Endothelial cell of umbilical vein (primary cell): ENCODE data around the gene PSTK. TPM values are rescaled to one million over a fixed set of nuclear protein-coding genes. Genes with fewer than 3 reads are reported as not detected.

ENCODE experiments used
- BruUV-seq: library from RNA; stranded (reverse); fragments of 400-500 nt; replicated peaks from 2 replicates; lab custom pipeline; 2021; lab: Mats Ljungman, UMichigan
- CTCF ChIA-PET: fragments of 300-600, 350-600 bp; sonication (Branson Sonifier 250); formaldehyde crosslinking; loops from one replicate; lab custom pipeline; 2021; ENCODE audit warnings: antibody characterized with exemption, inconsistent platforms; lab: Charles Lee
- POLR2A ChIA-PET: fragments of 300-600, 350-600 bp; sonication (Branson Sonifier 250); formaldehyde crosslinking; loops from one replicate; lab custom pipeline; 2021; ENCODE audit warnings: antibody characterized with exemption, inconsistent platforms; lab: Charles Lee
- DNase-seq: peaks from one replicate; pipeline ENCODE4 v3.0.0-alpha.2; 2011; ENCODE audit warnings: low read depth, low spot score
- FAIRE-seq: peaks from 2 replicates; lab custom pipeline; 2011; peaks lifted over from hg19 to GRCh38; lab: Jason Lieb, UNC
- H2AFZ ChIP-seq: 2 replicates; pipeline ENCODE4 v1.6.0; 2012; ENCODE audit warnings: low read depth, low read length, control low read depth, inconsistent platforms
- H3K27ac ChIP-seq: 2 replicates; pipeline ENCODE4 v1.5.1; 2011; ENCODE audit warnings: low read depth, mild to moderate bottlenecking, control low read depth, low read length, moderate library complexity; ENCODE audit not compliant: insufficient read depth
- H3K27me3 ChIP-seq, 2 experiments: 2 replicates each; pipeline versions ENCODE4 v1.6.0 to v1.6.1; 2011; ENCODE audit warnings: low read length in 2 of 2, mixed read lengths in 1 of 2; ENCODE audit not compliant: control insufficient read depth in 2 of 2, insufficient read depth in 2 of 2
- H3K36me3 ChIP-seq, 2 experiments: 2 replicates in 1 of 2; 3 replicates in 1 of 2; pipeline ENCODE4 v1.5.1; 2011; ENCODE audit warnings: low read length in 2 of 2, mild to moderate bottlenecking in 1 of 2, moderate library complexity in 1 of 2; ENCODE audit not compliant: control insufficient read depth in 2 of 2, insufficient read depth in 2 of 2; ENCODE audit errors: extremely low read depth in 1 of 2
- H3K4me1 ChIP-seq: 3 replicates; pipeline ENCODE4 v1.5.1; 2011; ENCODE audit warnings: mild to moderate bottlenecking, low read length; ENCODE audit not compliant: control insufficient read depth, insufficient read depth; ENCODE audit errors: extremely low read depth
- H3K4me2 ChIP-seq: 2 replicates; pipeline ENCODE4 v1.6.1; 2011; ENCODE audit warnings: low read length, control low read depth, mixed read lengths; ENCODE audit not compliant: insufficient read depth
- H3K4me3 ChIP-seq, 3 experiments: fragments of 200-600 bp in 1 of 3; sonication (generic), shearing (Covaris generic) in 1 of 3; replicated peaks in 1 of 3; 2 replicates each; pipeline ENCODE4 v1.5.1; 2011 to 2016; ENCODE audit warnings: control low read depth in 3 of 3, low read length in 3 of 3, mild to moderate bottlenecking in 2 of 3, inconsistent platforms in 1 of 3, low read depth in 1 of 3, moderate library complexity in 1 of 3; ENCODE audit not compliant: insufficient read depth in 1 of 3
- H3K79me2 ChIP-seq: 2 replicates; pipeline ENCODE4 v1.6.0; 2012; ENCODE audit warnings: low read length, inconsistent platforms; ENCODE audit not compliant: control insufficient read depth, insufficient read depth
- H3K9ac ChIP-seq: replicated peaks from 2 replicates; pipeline ENCODE3; 2011; ENCODE audit warnings: low read length, control low read depth; ENCODE audit not compliant: insufficient read depth; ENCODE audit errors: extremely low read depth
- H3K9me1 ChIP-seq: replicated peaks from 3 replicates; pipeline ENCODE4 v1.6.0; 2011; ENCODE audit warnings: mild to moderate bottlenecking, low read length; ENCODE audit not compliant: control insufficient read depth, insufficient read depth; ENCODE audit errors: extremely low read depth
- H3K9me3 ChIP-seq: replicated peaks from 2 replicates; pipeline ENCODE4 v1.5.1; 2012; ENCODE audit warnings: low read length, inconsistent platforms; ENCODE audit not compliant: control insufficient read depth, insufficient read depth
- H4K20me1 ChIP-seq: replicated peaks from 2 replicates; pipeline ENCODE3; 2011; ENCODE audit warnings: mild to moderate bottlenecking, low read length; ENCODE audit not compliant: control insufficient read depth, insufficient read depth; ENCODE audit errors: extremely low read depth
- CTCF ChIP-seq, 2 donors: IDR thresholded peaks; 1 replicate in 1 of 2; 2 replicates in 1 of 2; pipeline ENCODE4 v1.5.1; 2011; ENCODE audit warnings: low read length in 2 of 2, mild to moderate bottlenecking in 2 of 2, moderate library complexity in 2 of 2, control low read depth in 1 of 2, inconsistent platforms in 1 of 2, low read depth in 1 of 2; ENCODE audit not compliant: insufficient read depth in 1 of 2; ENCODE audit errors: extremely low read depth in 1 of 2
- EZH2 ChIP-seq: IDR thresholded peaks from 2 replicates; pipeline ENCODE4 v1.6.1; 2012; ENCODE audit warnings: borderline replicate concordance, low read depth, mild to moderate bottlenecking, moderate library complexity, low read length, inconsistent platforms; ENCODE audit not compliant: severe bottlenecking
- FOS ChIP-seq: IDR thresholded peaks from 2 replicates; pipeline ENCODE4 v1.6.1; 2011; ENCODE audit warnings: mild to moderate bottlenecking, low read length, moderate library complexity, borderline replicate concordance; ENCODE audit not compliant: insufficient read depth
- GATA2 ChIP-seq: IDR thresholded peaks from 2 replicates; pipeline ENCODE4 v1.7.0; 2011; ENCODE audit warnings: low read depth, mild to moderate bottlenecking, moderate library complexity, mixed read lengths, low read length; ENCODE audit not compliant: insufficient read length, insufficient read depth
- JUN ChIP-seq: IDR thresholded peaks from 2 replicates; pipeline ENCODE4 v1.6.1; 2011; ENCODE audit warnings: borderline replicate concordance, low read depth; ENCODE audit not compliant: insufficient read length, insufficient read depth
- MAX ChIP-seq: IDR thresholded peaks from 2 replicates; pipeline ENCODE4 v1.6.1; 2011; ENCODE audit not compliant: insufficient read depth, insufficient read length
- MYC ChIP-seq: IDR thresholded peaks from one replicate; pipeline ENCODE4 v1.6.1; 2011; ENCODE audit warnings: mild to moderate bottlenecking, low read depth, low read length
- POLR2A ChIP-seq: IDR thresholded peaks from 2 replicates; pipeline ENCODE4 v1.6.1; 2012; ENCODE audit warnings: low read depth, mild to moderate bottlenecking, control low read depth, low read length
- POLR2AphosphoS5 ChIP-seq: IDR thresholded peaks from 2 replicates; pipeline ENCODE4 v1.6.1; 2012; ENCODE audit warnings: low read depth, mild to moderate bottlenecking, control low read depth, low read length, moderate library complexity; ENCODE audit not compliant: insufficient read depth
- dilution Hi-C: fragments of 300-500 bp; cut with MboI; formaldehyde crosslinking; loops from one replicate; pipeline ENCODE4 v1.15.0; 2019; ENCODE audit warnings: low sequenced_read_pairs; ENCODE audit not compliant: extremely low pct_ligation_motif_present
- intact Hi-C: fragments of 100-400 bp; cut with micrococcal nuclease; formaldehyde crosslinking; loops from one replicate; pipeline ENCODE4 v1.10.0; 2022
- polyA plus RNA-seq, 4 experiments: library from polyadenylated mRNA; depleted of rRNA in 3 of 4; stranded (reverse) in 3 of 4; unstranded in 1 of 4; fragments of >200 nt; gene quantifications; 2 replicates each; pipeline versions ENCODE4 v1.2.1 to v1.2.3, GENCODE V29; 2011 to 2012; ENCODE audit warnings: missing spikeins in 1 of 4
- total RNA-seq: library from RNA; stranded (reverse); gene quantifications from 2 replicates; pipeline ENCODE4 v1.2.3, GENCODE V29; 2021

Gene PSTK
- total and polyA plus RNA-seq, 2 donors (not counting 3 experiments of a cell fraction or from before 2014, with no cell fraction given) = 2.2 to 2.7 TPM

- Histone ChIP-seq H4K20me1 (no peaks in the 10 kb centered on the region), H3K36me3 (peaks cover 4 to 5% of the 10 kb centered on the region in 2 experiments), H3K4me1 (no peaks in the 10 kb centered on the region), H3K4me2 (no peak overlapping the region), H3K79me2 (peaks cover 39% of the 10 kb centered on the region), H2AFZ (no peak overlapping the region), H3K9me3 (no peaks in the 10 kb centered on the region), H3K27me3 (no peaks in the 10 kb centered on the region), H3K27ac (no peak overlapping the region), H3K9ac (no peak overlapping the region), H3K9me1 (no peaks in the 10 kb centered on the region), H3K4me3 (no peak overlapping the region)
- ChIA-PET POLR2A (no interaction called here), CTCF (interaction anchor here (2.1 kb wide), 1 partner anchor 17 kb away, joined by 11 read pairs; the partner anchor contains the start of gene PSTK)
- intact Hi-C loops = no loop called here
- DNase-seq (no peak), FAIRE-seq (no peak)
- TF ChIP-seq MAX (no peak), POLR2AphosphoS5 (no peak), JUN (no peak), CTCF (IDR thresholded peaks at IDR 0.05; ENCODE audit: extremely low read depth in 1 of 2, insufficient read depth in 1 of 2, low read depth in 1 of 2, low read length in 2 of 2) (no peak), MYC (no peak), GATA2 (no peak), EZH2 (no peak), FOS (no peak), POLR2A (no peak)
- dilution Hi-C loops = no loop called here
- no TSS peak for BruUV-seq
Observed at GRCh38 chr10:122998360-122998917, 18.2 kb downstream of the PSTK start.
